Endothelial cell of umbilical vein (primary cell): ENCODE data around the gene NOPCHAP1. TPM values are rescaled to one million over a fixed set of nuclear protein-coding genes. Genes with fewer than 3 reads are reported as not detected.
"Not testable (repeated sequence)": the region's sequence is repeated elsewhere in the genome, so short reads cannot be mapped to it uniquely, and the experiment has no call there.

Experiments used
- BruUV-seq: library from RNA; stranded (reverse); fragments of 400-500 nt; replicated peaks from 2 replicates; lab custom pipeline; 2021; lab: Mats Ljungman, UMichigan
- CTCF ChIA-PET: fragments of 300-600, 350-600 bp; sonication (Branson Sonifier 250); formaldehyde crosslinking; loops from one replicate; lab custom pipeline; 2021; ENCODE audit warnings: antibody characterized with exemption, inconsistent platforms; lab: Charles Lee
- POLR2A ChIA-PET: fragments of 300-600, 350-600 bp; sonication (Branson Sonifier 250); formaldehyde crosslinking; loops from one replicate; lab custom pipeline; 2021; ENCODE audit warnings: antibody characterized with exemption, inconsistent platforms; lab: Charles Lee
- DNase-seq: peaks from one replicate; pipeline ENCODE4 v3.0.0-alpha.2; 2011; ENCODE audit warnings: low read depth, low spot score
- FAIRE-seq: peaks from 2 replicates; lab custom pipeline; 2011; peaks lifted over from hg19 to GRCh38; lab: Jason Lieb, UNC
- H2AFZ ChIP-seq: 2 replicates; pipeline ENCODE4 v1.6.0; 2012; ENCODE audit warnings: low read depth, low read length, control low read depth, inconsistent platforms
- H3K27ac ChIP-seq: 2 replicates; pipeline ENCODE4 v1.5.1; 2011; ENCODE audit warnings: low read depth, mild to moderate bottlenecking, control low read depth, low read length, moderate library complexity; ENCODE audit not compliant: insufficient read depth
- H3K27me3 ChIP-seq, 2 experiments: 2 replicates each; pipeline versions ENCODE4 v1.6.0 to v1.6.1; 2011; ENCODE audit warnings: low read length in 2 of 2, mixed read lengths in 1 of 2; ENCODE audit not compliant: control insufficient read depth in 2 of 2, insufficient read depth in 2 of 2
- H3K36me3 ChIP-seq, 2 experiments: 2 replicates in 1 of 2; 3 replicates in 1 of 2; pipeline ENCODE4 v1.5.1; 2011; ENCODE audit warnings: low read length in 2 of 2, mild to moderate bottlenecking in 1 of 2, moderate library complexity in 1 of 2; ENCODE audit not compliant: control insufficient read depth in 2 of 2, insufficient read depth in 2 of 2; ENCODE audit errors: extremely low read depth in 1 of 2
- H3K4me1 ChIP-seq: 3 replicates; pipeline ENCODE4 v1.5.1; 2011; ENCODE audit warnings: mild to moderate bottlenecking, low read length; ENCODE audit not compliant: control insufficient read depth, insufficient read depth; ENCODE audit errors: extremely low read depth
- H3K4me2 ChIP-seq: 2 replicates; pipeline ENCODE4 v1.6.1; 2011; ENCODE audit warnings: low read length, control low read depth, mixed read lengths; ENCODE audit not compliant: insufficient read depth
- H3K4me3 ChIP-seq, 3 experiments: fragments of 200-600 bp in 1 of 3; sonication (generic), shearing (Covaris generic) in 1 of 3; replicated peaks in 1 of 3; 2 replicates each; pipeline ENCODE4 v1.5.1; 2011 to 2016; ENCODE audit warnings: control low read depth in 3 of 3, low read length in 3 of 3, mild to moderate bottlenecking in 2 of 3, inconsistent platforms in 1 of 3, low read depth in 1 of 3, moderate library complexity in 1 of 3; ENCODE audit not compliant: insufficient read depth in 1 of 3
- H3K79me2 ChIP-seq: 2 replicates; pipeline ENCODE4 v1.6.0; 2012; ENCODE audit warnings: low read length, inconsistent platforms; ENCODE audit not compliant: control insufficient read depth, insufficient read depth
- H3K9ac ChIP-seq: replicated peaks from 2 replicates; pipeline ENCODE3; 2011; ENCODE audit warnings: low read length, control low read depth; ENCODE audit not compliant: insufficient read depth; ENCODE audit errors: extremely low read depth
- H3K9me1 ChIP-seq: replicated peaks from 3 replicates; pipeline ENCODE4 v1.6.0; 2011; ENCODE audit warnings: mild to moderate bottlenecking, low read length; ENCODE audit not compliant: control insufficient read depth, insufficient read depth; ENCODE audit errors: extremely low read depth
- H3K9me3 ChIP-seq: replicated peaks from 2 replicates; pipeline ENCODE4 v1.5.1; 2012; ENCODE audit warnings: low read length, inconsistent platforms; ENCODE audit not compliant: control insufficient read depth, insufficient read depth
- H4K20me1 ChIP-seq: replicated peaks from 2 replicates; pipeline ENCODE3; 2011; ENCODE audit warnings: mild to moderate bottlenecking, low read length; ENCODE audit not compliant: control insufficient read depth, insufficient read depth; ENCODE audit errors: extremely low read depth
- CTCF ChIP-seq, 2 donors: IDR thresholded peaks; 1 replicate in 1 of 2; 2 replicates in 1 of 2; pipeline ENCODE4 v1.5.1; 2011; ENCODE audit warnings: low read length in 2 of 2, mild to moderate bottlenecking in 2 of 2, moderate library complexity in 2 of 2, control low read depth in 1 of 2, inconsistent platforms in 1 of 2, low read depth in 1 of 2; ENCODE audit not compliant: insufficient read depth in 1 of 2; ENCODE audit errors: extremely low read depth in 1 of 2
- EZH2 ChIP-seq: IDR thresholded peaks from 2 replicates; pipeline ENCODE4 v1.6.1; 2012; ENCODE audit warnings: borderline replicate concordance, low read depth, mild to moderate bottlenecking, moderate library complexity, low read length, inconsistent platforms; ENCODE audit not compliant: severe bottlenecking
- FOS ChIP-seq: IDR thresholded peaks from 2 replicates; pipeline ENCODE4 v1.6.1; 2011; ENCODE audit warnings: mild to moderate bottlenecking, low read length, moderate library complexity, borderline replicate concordance; ENCODE audit not compliant: insufficient read depth
- GATA2 ChIP-seq: IDR thresholded peaks from 2 replicates; pipeline ENCODE4 v1.7.0; 2011; ENCODE audit warnings: low read depth, mild to moderate bottlenecking, moderate library complexity, mixed read lengths, low read length; ENCODE audit not compliant: insufficient read length, insufficient read depth
- JUN ChIP-seq: IDR thresholded peaks from 2 replicates; pipeline ENCODE4 v1.6.1; 2011; ENCODE audit warnings: borderline replicate concordance, low read depth; ENCODE audit not compliant: insufficient read length, insufficient read depth
- MYC ChIP-seq: IDR thresholded peaks from one replicate; pipeline ENCODE4 v1.6.1; 2011; ENCODE audit warnings: mild to moderate bottlenecking, low read depth, low read length
- POLR2A ChIP-seq: IDR thresholded peaks from 2 replicates; pipeline ENCODE4 v1.6.1; 2012; ENCODE audit warnings: low read depth, mild to moderate bottlenecking, control low read depth, low read length
- POLR2AphosphoS5 ChIP-seq: IDR thresholded peaks from 2 replicates; pipeline ENCODE4 v1.6.1; 2012; ENCODE audit warnings: low read depth, mild to moderate bottlenecking, control low read depth, low read length, moderate library complexity; ENCODE audit not compliant: insufficient read depth
- dilution Hi-C: fragments of 300-500 bp; cut with MboI; formaldehyde crosslinking; loops from one replicate; pipeline ENCODE4 v1.15.0; 2019; ENCODE audit warnings: low sequenced_read_pairs; ENCODE audit not compliant: extremely low pct_ligation_motif_present
- intact Hi-C: fragments of 100-400 bp; cut with micrococcal nuclease; formaldehyde crosslinking; loops from one replicate; pipeline ENCODE4 v1.10.0; 2022
- polyA plus RNA-seq, 4 experiments: library from polyadenylated mRNA; depleted of rRNA in 3 of 4; stranded (reverse) in 3 of 4; unstranded in 1 of 4; fragments of >200 nt; gene quantifications; 2 replicates each; pipeline versions ENCODE4 v1.2.1 to v1.2.3, GENCODE V29; 2011 to 2012; ENCODE audit warnings: missing spikeins in 1 of 4
- total RNA-seq: library from RNA; stranded (reverse); gene quantifications from 2 replicates; pipeline ENCODE4 v1.2.3, GENCODE V29; 2021
- TF ChIP-seq, protein P1 (sequence below): IDR thresholded peaks from 2 replicates; pipeline ENCODE4 v1.6.1; 2011; ENCODE audit not compliant: insufficient read depth, insufficient read length

NOPCHAP1 gene
- total and polyA plus RNA-seq, 2 donors (not counting 3 experiments of a cell fraction or from before 2014, with no cell fraction given), result 6.1 to 17.8 TPM

DNA sequence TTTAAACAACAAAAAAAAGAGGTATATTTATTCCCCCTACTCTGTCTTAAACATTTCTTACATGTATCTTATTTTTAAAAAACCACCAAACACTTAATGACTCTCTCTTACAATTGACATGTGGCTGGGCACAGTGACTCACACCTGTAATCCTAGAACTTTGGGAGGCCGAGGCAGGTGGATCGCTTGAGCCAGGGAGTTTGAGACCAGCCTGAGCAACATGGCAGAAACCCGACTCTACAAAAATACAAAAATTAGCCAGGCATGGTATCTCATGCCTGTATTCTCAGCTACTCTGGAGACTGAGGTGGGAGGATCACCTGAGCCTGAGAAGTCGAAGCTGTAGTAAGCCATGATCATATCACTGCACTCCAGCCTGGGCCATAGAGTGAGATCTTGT lies 44.0 kb upstream of the NOPCHAP1 start:
- dilution Hi-C loops (no loop called here), intact Hi-C loops (no loop called here)
- Histone ChIP-seq H3K9me3 (no peaks in the 10 kb centered on the region), H3K9me1 (no peaks in the 10 kb centered on the region), H3K4me1 (no peaks in the 10 kb centered on the region), H2AFZ (no peak overlapping the region), H4K20me1 (no peaks in the 10 kb centered on the region), H3K9ac (no peak overlapping the region), H3K79me2 (no peaks in the 10 kb centered on the region), H3K36me3 (no peaks in the 10 kb centered on the region), H3K4me2 (no peak overlapping the region), H3K27ac (no peak overlapping the region), H3K4me3 (no peak overlapping the region), H3K27me3 (no peaks in the 10 kb centered on the region)
- FAIRE-seq (no peak), DNase-seq (no peak)
- POLR2A ChIA-PET, result no interaction called here
- BruUV-seq, result no TSS peak
- TF ChIP-seq GATA2 (no peak), MYC (no peak), CTCF (IDR thresholded peaks at IDR 0.05; ENCODE audit: extremely low read depth in 1 of 2, insufficient read depth in 1 of 2, low read depth in 1 of 2, low read length in 2 of 2) (no peak), POLR2AphosphoS5 (no peak), JUN (no peak), POLR2A (no peak), EZH2 (no peak), FOS (no peak)
- TF ChIP-seq, protein P1, sequence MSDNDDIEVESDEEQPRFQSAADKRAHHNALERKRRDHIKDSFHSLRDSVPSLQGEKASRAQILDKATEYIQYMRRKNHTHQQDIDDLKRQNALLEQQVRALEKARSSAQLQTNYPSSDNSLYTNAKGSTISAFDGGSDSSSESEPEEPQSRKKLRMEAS, result no peak
- CTCF ChIA-PET, result interaction anchor here (0.7 to 1.3 kb wide), 3 partner anchors 8 to 560 kb away, joined by 3 read pairs; no protein-coding TSS in a partner anchor

GRCh38 chr12:104943401-104943800 lies 42.7 kb upstream of the NOPCHAP1 start:
- H3K9ac ChIP-seq, H3K36me3 ChIP-seq, H4K20me1 ChIP-seq, DNase-seq, H3K4me1 ChIP-seq, H3K9me3 ChIP-seq, H3K27ac ChIP-seq, H3K9me1 ChIP-seq, H2AFZ ChIP-seq, BruUV-seq, POLR2A ChIA-PET, dilution Hi-C loops, H3K79me2 ChIP-seq, FAIRE-seq, intact Hi-C loops, H3K4me3 ChIP-seq, H3K27me3 ChIP-seq, H3K4me2 ChIP-seq: not testable (repeated sequence)
- CTCF ChIA-PET, result interaction anchor here (0.6 to 1.6 kb wide), 3 partner anchors 87 to 563 kb away, joined by 3 read pairs; no protein-coding TSS in a partner anchor
